HFFc6 (cell line): Measurements from ENCODE around the gene DTX3. TPM values are rescaled to one million over a fixed set of nuclear protein-coding genes. Genes with fewer than 3 reads are reported as not detected.
"Not testable (repeated sequence)": the region's sequence is repeated elsewhere in the genome, so short reads cannot be mapped to it uniquely, and the experiment has no call there.

Experiments used
- DNase-seq: peaks from one replicate; pipeline ENCODE4 v3.0.0-alpha.2; 2018
- H3K27ac Mint-ChIP-seq: 2 replicates; pipeline ENCODE4 v1.8.0; 2020; ENCODE audit warnings: mild to moderate bottlenecking, mixed read lengths
- H3K27me3 Mint-ChIP-seq: 2 replicates; pipeline ENCODE4 v1.8.0; 2021; ENCODE audit warnings: mild to moderate bottlenecking, moderate library complexity, mixed read lengths; ENCODE audit not compliant: insufficient read depth
- H3K36me3 Mint-ChIP-seq: 2 replicates; pipeline ENCODE4 v1.8.0; 2021; ENCODE audit warnings: low read depth, mixed read lengths
- H3K4me1 Mint-ChIP-seq: 2 replicates; pipeline ENCODE4 v1.8.0; 2020; ENCODE audit warnings: low read depth, mixed read lengths
- H3K4me3 Mint-ChIP-seq: 2 replicates; pipeline ENCODE4 v1.8.0; 2020; ENCODE audit warnings: mild to moderate bottlenecking, moderate library complexity, mixed read lengths
- H3K9me3 Mint-ChIP-seq: 2 replicates; pipeline ENCODE4 v1.8.0; 2020; ENCODE audit warnings: mild to moderate bottlenecking, mixed read lengths
- long read RNA-seq: library from polyadenylated mRNA; unstranded; transcript quantifications from one replicate; pipeline ENCODE4 v2.0.0, GENCODE V29; 2019
- total RNA-seq, 6 experiments: library from RNA; stranded (reverse); fragmentation: NEBNext Ultra II Directional; extraction: Animal tissue kit (Norgen Biotek cat#: 25700); gene quantifications; 2 replicates in 1 of 6; 3 replicates in 5 of 6; pipeline ENCODE4 v1.2.3, GENCODE V29; 2021
- TF ChIP-seq, protein P1 (sequence below): fragments of 200-600 bp; sonication (generic); IDR thresholded peaks from 2 replicates; pipeline ENCODE4 v1.5.0; 2021; ENCODE audit warnings: antibody characterized with exemption, mild to moderate bottlenecking

DTX3 gene, protein sequence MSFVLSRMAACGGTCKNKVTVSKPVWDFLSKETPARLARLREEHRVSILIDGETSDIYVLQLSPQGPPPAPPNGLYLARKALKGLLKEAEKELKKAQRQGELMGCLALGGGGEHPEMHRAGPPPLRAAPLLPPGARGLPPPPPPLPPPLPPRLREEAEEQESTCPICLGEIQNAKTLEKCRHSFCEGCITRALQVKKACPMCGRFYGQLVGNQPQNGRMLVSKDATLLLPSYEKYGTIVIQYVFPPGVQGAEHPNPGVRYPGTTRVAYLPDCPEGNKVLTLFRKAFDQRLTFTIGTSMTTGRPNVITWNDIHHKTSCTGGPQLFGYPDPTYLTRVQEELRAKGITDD
- total RNA-seq, result 10 to 100 TPM; 17.7 to 21.0 (median 19.2) TPM
- long read RNA-seq, partial matches to known transcripts, result 5 of 6 reads
- long read RNA-seq, other reads (novel, unspliced or antisense), result 1 of 6 reads

GRCh38 chr12:57604454-57604991 lies at the start of gene DTX3:
DTX3 (plus strand) TSS chr12:57604824; CDS start chr12:57606518, 1,694 bp downstream.
- Mint-ChIP-seq H3K4me3 (peak within 1 kb of the TSS; percentile 90), H3K27me3 (peaks cover 3% of the 10 kb centered on the region), H3K36me3 (no peaks in the 10 kb centered on the region; the same call in 1 of the 2 replicates), H3K27ac (peak within 1 kb of the TSS; percentile 91), H3K4me1 (peaks cover 21% of the 10 kb centered on the region), H3K9me3 (no peaks in the 10 kb centered on the region)
- TF ChIP-seq, protein P1, sequence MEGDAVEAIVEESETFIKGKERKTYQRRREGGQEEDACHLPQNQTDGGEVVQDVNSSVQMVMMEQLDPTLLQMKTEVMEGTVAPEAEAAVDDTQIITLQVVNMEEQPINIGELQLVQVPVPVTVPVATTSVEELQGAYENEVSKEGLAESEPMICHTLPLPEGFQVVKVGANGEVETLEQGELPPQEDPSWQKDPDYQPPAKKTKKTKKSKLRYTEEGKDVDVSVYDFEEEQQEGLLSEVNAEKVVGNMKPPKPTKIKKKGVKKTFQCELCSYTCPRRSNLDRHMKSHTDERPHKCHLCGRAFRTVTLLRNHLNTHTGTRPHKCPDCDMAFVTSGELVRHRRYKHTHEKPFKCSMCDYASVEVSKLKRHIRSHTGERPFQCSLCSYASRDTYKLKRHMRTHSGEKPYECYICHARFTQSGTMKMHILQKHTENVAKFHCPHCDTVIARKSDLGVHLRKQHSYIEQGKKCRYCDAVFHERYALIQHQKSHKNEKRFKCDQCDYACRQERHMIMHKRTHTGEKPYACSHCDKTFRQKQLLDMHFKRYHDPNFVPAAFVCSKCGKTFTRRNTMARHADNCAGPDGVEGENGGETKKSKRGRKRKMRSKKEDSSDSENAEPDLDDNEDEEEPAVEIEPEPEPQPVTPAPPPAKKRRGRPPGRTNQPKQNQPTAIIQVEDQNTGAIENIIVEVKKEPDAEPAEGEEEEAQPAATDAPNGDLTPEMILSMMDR, result no peak; the same call in 1 of the 2 replicates
- no peak for DNase-seq

GRCh38 chr12:57554897-57555296 lies 49.7 kb upstream of the DTX3 start:
- Mint-ChIP-seq H3K4me3 (no peak overlapping the region), H3K36me3 (no peaks in the 10 kb centered on the region), H3K27ac (no peak overlapping the region), H3K27me3 (peaks cover 6% of the 10 kb centered on the region), H3K9me3 (no peaks in the 10 kb centered on the region), H3K4me1 (peaks cover 32% of the 10 kb centered on the region)
- no peak for DNase-seq
- TF ChIP-seq, protein P1, result no peak

DNA sequence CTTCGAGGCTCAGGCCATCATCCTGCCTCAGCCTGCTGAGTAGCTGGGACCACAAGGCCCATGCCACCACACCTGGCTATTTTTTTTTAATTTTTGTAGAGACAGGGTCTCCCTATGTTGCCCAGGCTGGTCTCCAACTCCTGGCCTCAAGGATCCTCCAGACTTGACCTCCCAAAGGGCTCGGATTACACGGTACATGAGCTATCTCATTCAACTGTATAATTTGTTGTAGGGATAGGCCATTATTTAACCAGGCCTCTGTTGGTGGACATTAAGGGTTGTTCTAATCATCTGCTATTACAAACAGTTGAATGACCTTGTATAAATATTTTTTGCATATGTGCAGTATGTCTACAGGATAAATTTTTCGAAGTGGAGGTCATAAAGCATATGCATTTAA lies 45.8 kb upstream of the DTX3 start:
- H3K27ac Mint-ChIP-seq, result no peak overlapping the region
- H3K9me3 Mint-ChIP-seq, result no peaks in the 10 kb centered on the region
- TF ChIP-seq, protein P1, result no peak

DNA sequence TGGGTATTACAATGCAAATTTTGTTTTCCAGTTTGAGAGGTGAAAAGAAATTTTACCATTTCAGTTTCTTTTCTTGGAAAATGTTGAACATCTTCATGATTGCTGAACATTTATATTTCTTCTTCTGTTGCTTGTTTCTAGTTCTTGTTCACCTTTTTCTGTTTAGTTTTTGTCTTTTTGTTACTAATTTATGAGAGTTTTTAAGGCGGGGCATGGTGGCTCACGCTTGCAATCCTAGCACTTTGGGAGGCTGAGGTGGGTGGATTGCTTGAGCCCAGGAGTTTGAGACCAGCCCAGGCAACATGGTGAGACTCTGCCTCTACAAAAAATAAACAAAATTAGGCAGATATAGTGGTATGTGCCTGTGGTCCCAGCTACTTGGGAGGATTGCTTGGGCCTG lies 44.1 kb upstream of the DTX3 start:
- H3K4me1 Mint-ChIP-seq, result peaks cover 10% of the 10 kb centered on the region; the same call in 1 of the 2 replicates
- TF ChIP-seq, protein P1, result no peak
- peaks cover 7% of the 10 kb centered on the region; the same call in 1 of the 2 replicates for H3K27me3 Mint-ChIP-seq
- H3K27ac Mint-ChIP-seq, result no peak overlapping the region
- no peak for DNase-seq
- no peaks in the 10 kb centered on the region for H3K36me3 Mint-ChIP-seq
- H3K4me3 Mint-ChIP-seq, result no peak overlapping the region
- H3K9me3 Mint-ChIP-seq, result no peaks in the 10 kb centered on the region

More for the DNA sequence above, 45.8 kb upstream of the DTX3 start:
- Mint-ChIP-seq H3K27me3 (peaks cover 5% of the 10 kb centered on the region), H3K4me1 (peaks cover 10% of the 10 kb centered on the region; the same call in 1 of the 2 replicates), H3K36me3 (no peaks in the 10 kb centered on the region), H3K4me3 (no peak overlapping the region)
- DNase-seq, result no peak

DNA sequence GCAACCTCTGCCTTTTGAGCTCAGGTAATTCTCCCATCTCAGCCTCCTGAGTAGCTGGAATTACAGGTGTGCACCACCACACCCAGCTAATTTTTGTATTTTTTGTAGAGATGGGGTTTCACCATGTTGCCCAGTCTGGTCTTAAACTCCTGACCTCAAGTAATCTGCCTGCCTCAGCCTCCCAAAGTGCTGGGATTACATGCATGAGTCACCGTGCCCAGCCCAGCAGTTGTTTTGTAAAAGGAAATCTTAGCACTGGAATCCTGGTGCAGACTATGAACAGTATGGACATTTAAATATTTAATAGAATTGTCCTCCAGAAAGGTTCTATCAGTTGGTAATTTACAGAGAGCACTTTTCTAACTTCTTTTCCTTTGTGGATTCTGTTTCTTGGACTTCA lies 43.5 kb upstream of the DTX3 start:
- H3K27me3 Mint-ChIP-seq, H3K27ac Mint-ChIP-seq, H3K9me3 Mint-ChIP-seq, H3K36me3 Mint-ChIP-seq, H3K4me3 Mint-ChIP-seq: not testable (repeated sequence)
- peak; percentile 10 for DNase-seq
- H3K4me1 Mint-ChIP-seq, result peaks cover 10% of the 10 kb centered on the region; the same call in 1 of the 2 replicates

DNA sequence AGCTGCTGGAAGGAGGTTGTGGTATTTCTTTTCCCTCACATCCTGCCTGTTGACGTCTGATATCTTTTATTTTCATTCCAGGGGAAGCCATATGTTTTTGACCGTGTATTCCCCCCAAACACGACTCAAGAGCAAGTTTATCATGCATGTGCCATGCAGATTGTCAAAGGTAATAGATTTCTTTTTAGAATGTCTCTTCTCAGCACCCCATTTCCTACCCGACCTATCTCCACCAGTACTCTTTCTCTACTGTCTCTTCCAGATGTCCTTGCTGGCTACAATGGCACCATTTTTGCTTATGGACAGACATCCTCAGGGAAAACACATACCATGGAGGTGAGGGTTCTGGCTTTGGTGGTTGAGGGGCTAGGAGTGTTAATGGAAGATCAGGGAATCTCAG lies 41.3 kb upstream of the DTX3 start:
- no peaks in the 10 kb centered on the region for H3K36me3 Mint-ChIP-seq
- H3K4me3 Mint-ChIP-seq, result no peak overlapping the region
- no peaks in the 10 kb centered on the region for H3K9me3 Mint-ChIP-seq
- peaks cover 10% of the 10 kb centered on the region; the same call in 1 of the 2 replicates for H3K4me1 Mint-ChIP-seq
- H3K27ac Mint-ChIP-seq, result no peak overlapping the region
- TF ChIP-seq, protein P1, result no peak
- H3K27me3 Mint-ChIP-seq, result peaks cover 6% of the 10 kb centered on the region; the same call in 1 of the 2 replicates
- no peak for DNase-seq
